H9 (cell line): ENCODE measurements around the gene MYH11. TPM values are rescaled to one million over a fixed set of nuclear protein-coding genes. Genes with fewer than 3 reads are reported as not detected.

Source experiments
- DNase-seq: peaks from one replicate; pipeline ENCODE4 v3.0.0-alpha.2; 2017
- H2AFZ ChIP-seq: one replicate; pipeline ENCODE4 v1.6.1; 2013; ENCODE audit warnings: mild to moderate bottlenecking, low read length, control low read depth, moderate library complexity
- H2AK5ac ChIP-seq: 2 replicates; pipeline ENCODE4 v1.6.1; 2013; ENCODE audit warnings: low read length, control low read depth, mixed read lengths; ENCODE audit not compliant: insufficient read length
- H2BK120ac ChIP-seq: one replicate; pipeline ENCODE4 v1.6.1; 2013; ENCODE audit warnings: low read depth, mild to moderate bottlenecking, low read length, control low read depth, inconsistent platforms; ENCODE audit not compliant: poor library complexity, severe bottlenecking
- H2BK12ac ChIP-seq: 2 replicates; pipeline ENCODE4 v1.6.1; 2013; ENCODE audit warnings: low read length, control low read depth, mixed read lengths, low read depth; ENCODE audit not compliant: insufficient read length
- H2BK15ac ChIP-seq: 2 replicates; pipeline ENCODE4 v1.6.1; 2013; ENCODE audit warnings: low read depth, low read length, control low read depth
- H2BK20ac ChIP-seq: one replicate; pipeline ENCODE4 v1.6.1; 2013; ENCODE audit warnings: low read depth, mild to moderate bottlenecking, low read length, control low read depth, inconsistent platforms; ENCODE audit not compliant: poor library complexity, severe bottlenecking
- H2BK5ac ChIP-seq: 2 replicates; pipeline ENCODE4 v1.6.1; 2013; ENCODE audit warnings: low read length, control low read depth, mixed read lengths; ENCODE audit not compliant: insufficient read length
- H3K14ac ChIP-seq: 2 replicates; pipeline ENCODE4 v1.6.1; 2013; ENCODE audit warnings: low read length, control low read depth; ENCODE audit not compliant: insufficient read depth
- H3K18ac ChIP-seq: 2 replicates; pipeline ENCODE4 v1.6.1; 2013; ENCODE audit warnings: low read depth, mild to moderate bottlenecking, mixed read lengths, low read length, control low read depth; ENCODE audit not compliant: insufficient read length
- H3K23ac ChIP-seq: 2 replicates; pipeline ENCODE4 v1.6.1; 2013; ENCODE audit warnings: low read length, control low read depth, mixed read lengths, low read depth; ENCODE audit not compliant: insufficient read length
- H3K23me2 ChIP-seq: 2 replicates; pipeline ENCODE4 v1.6.1; 2013; ENCODE audit warnings: low read depth, mild to moderate bottlenecking, mixed read lengths, low read length, control low read depth; ENCODE audit not compliant: insufficient read length, poor library complexity, severe bottlenecking
- H3K27ac ChIP-seq: 2 replicates; pipeline ENCODE4 v1.5.1; 2013; ENCODE audit warnings: low read length, control low read depth, mixed read lengths, low read depth; ENCODE audit not compliant: insufficient read length
- H3K27me3 ChIP-seq: 2 replicates; pipeline ENCODE4 v1.6.1; 2013; ENCODE audit warnings: low read length, control low read depth, inconsistent platforms; ENCODE audit not compliant: insufficient read depth
- H3K4ac ChIP-seq: 2 replicates; pipeline ENCODE4 v1.6.1; 2013; ENCODE audit warnings: low read depth, mild to moderate bottlenecking, control low read depth, inconsistent platforms, low read length, moderate library complexity
- H3K4me1 ChIP-seq: 2 replicates; pipeline ENCODE4 v1.6.1; 2013; ENCODE audit warnings: low read length, control low read depth, inconsistent platforms; ENCODE audit not compliant: insufficient read depth
- H3K4me2 ChIP-seq: 2 replicates; pipeline ENCODE4 v1.6.1; 2013; ENCODE audit warnings: low read length, control low read depth, mixed read lengths; ENCODE audit not compliant: insufficient read length, insufficient read depth
- H3K56ac ChIP-seq: 2 replicates; pipeline ENCODE4 v1.6.1; 2013; ENCODE audit warnings: low read depth, mild to moderate bottlenecking, mixed read lengths, low read length, control low read depth; ENCODE audit not compliant: insufficient read length
- H3K79me1 ChIP-seq: 2 replicates; pipeline ENCODE4 v1.6.1; 2013; ENCODE audit warnings: low read depth, mild to moderate bottlenecking, moderate library complexity, low read length, control low read depth, inconsistent platforms; ENCODE audit not compliant: insufficient read depth, poor library complexity, severe bottlenecking
- H3K79me2 ChIP-seq: 2 replicates; pipeline ENCODE4 v1.6.1; 2013; ENCODE audit warnings: low read length, control low read depth, inconsistent platforms; ENCODE audit not compliant: insufficient read depth
- H3K9ac ChIP-seq: 2 replicates; pipeline ENCODE4 v1.6.1; 2013; ENCODE audit warnings: low read length, control low read depth, mixed read lengths; ENCODE audit not compliant: insufficient read length; ENCODE audit errors: extremely low read depth
- H3K9me3 ChIP-seq: one replicate; pipeline ENCODE4 v1.6.1; 2013; ENCODE audit warnings: low read depth, low read length, inconsistent platforms; ENCODE audit not compliant: control insufficient read depth
- H3T11ph ChIP-seq: one replicate; pipeline ENCODE4 v1.6.1; 2013; ENCODE audit warnings: mild to moderate bottlenecking, low read length, control low read depth, inconsistent platforms
- H4K20me1 ChIP-seq: one replicate; pipeline ENCODE4 v1.6.1; 2013; ENCODE audit not compliant: control insufficient read depth, insufficient read length, insufficient read depth
- H4K5ac ChIP-seq: 2 replicates; pipeline ENCODE4 v1.6.1; 2013; ENCODE audit warnings: low read depth, mild to moderate bottlenecking, mixed read lengths, low read length, control low read depth; ENCODE audit not compliant: insufficient read length
- H4K8ac ChIP-seq: replicated peaks from 2 replicates; pipeline ENCODE4 v1.6.1; 2013; ENCODE audit warnings: low read length, control low read depth, mixed read lengths, low read depth; ENCODE audit not compliant: insufficient read length
- H4K91ac ChIP-seq: 2 replicates; pipeline ENCODE4 v1.6.1; 2013; ENCODE audit warnings: low read depth, mild to moderate bottlenecking, moderate library complexity, mixed read lengths, low read length, control low read depth; ENCODE audit not compliant: insufficient read length
- H3K27ac Mint-ChIP-seq, 3 experiments: 2 replicates in 2 of 3; 3 replicates in 1 of 3; pipeline ENCODE4 v1.8.0; 2020 to 2021; ENCODE audit warnings: mixed read lengths in 3 of 3, mild to moderate bottlenecking in 1 of 3, moderate library complexity in 1 of 3
- H3K27me3 Mint-ChIP-seq: 2 replicates; pipeline ENCODE4 v1.8.0; 2021; ENCODE audit warnings: low read depth, mild to moderate bottlenecking, moderate library complexity, mixed read lengths
- H3K36me3 Mint-ChIP-seq, 3 experiments: 2 replicates in 2 of 3; 3 replicates in 1 of 3; pipeline ENCODE4 v1.8.0; 2020 to 2021; ENCODE audit warnings: low read depth in 3 of 3, mixed read lengths in 3 of 3; ENCODE audit not compliant: insufficient read depth in 1 of 3
- H3K4me1 Mint-ChIP-seq, 2 experiments: 2 replicates each; pipeline ENCODE4 v1.8.0; 2020; ENCODE audit warnings: mixed read lengths in 2 of 2
- H3K4me3 Mint-ChIP-seq, 2 experiments: 2 replicates in 1 of 2; 3 replicates in 1 of 2; pipeline ENCODE4 v1.8.0; 2020 to 2021; ENCODE audit warnings: mild to moderate bottlenecking in 2 of 2, mixed read lengths in 2 of 2, moderate library complexity in 1 of 2
- H3K9me3 Mint-ChIP-seq, 2 experiments: 2 replicates in 1 of 2; 3 replicates in 1 of 2; pipeline ENCODE4 v1.8.0; 2020; ENCODE audit warnings: mild to moderate bottlenecking in 2 of 2, mixed read lengths in 2 of 2, moderate library complexity in 1 of 2
- CTCF ChIP-seq: fragments of 200-600 bp; sonication (generic); conservative IDR thresholded peaks from 3 replicates; pipeline ENCODE4 v1.8.0; 2021; ENCODE audit warnings: antibody characterized with exemption, mild to moderate bottlenecking
- WGBS: extraction: QIAGEN DNeasy Blood & Tissue Kit; methylation state at CpG from one replicate; pipeline ENCODE4 v1.1.7; 2013; ENCODE audit warnings: missing lambda C conversion rate, low lambda C conversion rate, mixed read lengths; ENCODE audit not compliant: insufficient read length; ENCODE audit errors: extremely low coverage; 5-methylcytosine and 5-hydroxymethylcytosine counted together
- total RNA-seq: library from RNA; stranded (reverse); gene quantifications from 2 replicates; pipeline ENCODE4 v1.2.1, GENCODE V29; 2021

MYH11 gene
- total RNA-seq, 1 experiment from 2014 or later: 0.42 TPM

GRCh38 chr16:15748654-15749053 lies 108.2 kb downstream of the MYH11 start:
- no peak overlapping the region for H2AFZ ChIP-seq
- H3K18ac ChIP-seq: no peak overlapping the region
- H3K4ac ChIP-seq: no peak overlapping the region
- H3K79me1 ChIP-seq: no peaks in the 10 kb centered on the region
- no peak overlapping the region for H4K91ac ChIP-seq
- no peak overlapping the region for H4K5ac ChIP-seq
- Mint-ChIP-seq H3K4me1 (peaks cover 2 to 6% of the 10 kb centered on the region in 2 experiments; a peak in 3 of 4 replicates), H3K27me3 (no peaks in the 10 kb centered on the region; the same call in 1 of the 2 replicates), H3K4me3 (no peak overlapping the region; a peak in 1 of 5 replicates), H3K36me3 (no peaks in the 10 kb centered on the region), H3K9me3 (no peaks in the 10 kb centered on the region), H3K27ac (no peak overlapping the region)
- no peaks in the 10 kb centered on the region for H3K9me3 ChIP-seq
- H2BK5ac ChIP-seq: no peak overlapping the region
- no peak for TF ChIP-seq CTCF
- DNase-seq: no peak
- H3K27ac ChIP-seq: no peak overlapping the region
- H3K4me1 ChIP-seq: no peaks in the 10 kb centered on the region
- H2BK12ac ChIP-seq: no peak overlapping the region
- WGBS: no CpG with 5 or more reads among the region's 2 CpGs
- H3K27me3 ChIP-seq: no peaks in the 10 kb centered on the region
- H2AK5ac ChIP-seq: no peak overlapping the region
- no peak overlapping the region for H3K14ac ChIP-seq
- H3K23me2 ChIP-seq: no peaks in the 10 kb centered on the region
- H3K56ac ChIP-seq: no peak overlapping the region
- no peak overlapping the region for H3K9ac ChIP-seq
- no peaks in the 10 kb centered on the region for H4K20me1 ChIP-seq
- no peaks in the 10 kb centered on the region for H3K79me2 ChIP-seq
- no peak overlapping the region for H3T11ph ChIP-seq
- no peak overlapping the region for H2BK15ac ChIP-seq
- no peak overlapping the region for H3K4me2 ChIP-seq
- H2BK120ac ChIP-seq: no peak overlapping the region
- H3K23ac ChIP-seq: no peak overlapping the region
- no peak overlapping the region for H2BK20ac ChIP-seq
- no peak overlapping the region for H4K8ac ChIP-seq
